Motor neuron (in vitro differentiated cells): Measurements from ENCODE around the gene BAG1. TPM values are rescaled to one million over a fixed set of nuclear protein-coding genes. Genes with fewer than 3 reads are reported as not detected.

Experiments
- ATAC-seq, 8 experiments: fragments of 200-7000 bp; cut with Tn5 transposase; replicated peaks in 6 of 8; 2 replicates each; pipeline ENCODE4 v1.8.0; 2021; ENCODE audit warnings: mild to moderate bottlenecking in 8 of 8, moderate library complexity in 8 of 8
- H3K27ac ChIP-seq, 2 donors: fragments of 250-450 bp; sonication (Bioruptor Pico); 2 replicates each; pipeline ENCODE4 v1.9.0; 2021; ENCODE audit warnings: antibody characterized with exemption in 2 of 2, mild to moderate bottlenecking in 2 of 2, moderate library complexity in 1 of 2
- H3K4me1 ChIP-seq, 2 donors: fragments of 250-450 bp; sonication (Bioruptor Pico); replicated peaks in 1 of 2; 2 replicates each; pipeline ENCODE4 v1.6.1; 2021; ENCODE audit warnings: antibody characterized with exemption in 2 of 2, mild to moderate bottlenecking in 2 of 2, moderate library complexity in 1 of 2
- H3K4me3 ChIP-seq, 5 donors: fragments of 250-450 bp; sonication (Bioruptor Pico); 2 replicates each; pipeline ENCODE4 v1.9.0; 2021; ENCODE audit warnings: antibody characterized with exemption in 5 of 5, mild to moderate bottlenecking in 5 of 5, moderate library complexity in 4 of 5
- WGBS, 10 experiments: fragments of 450-650 bp; shearing (Covaris generic); methylation state at CpG; one replicate each; pipeline ENCODE4 v1.0.0; 2022; 5-methylcytosine and 5-hydroxymethylcytosine counted together
- in situ Hi-C, 9 experiments: fragments of 400-800 bp; cut with MboI; loops; one replicate each; pipeline ENCODE4 v1.15.0; 2021; ENCODE audit warnings: low sequenced_read_pairs in 9 of 9, low pct_unique_long_range_greater_than_20kb in 2 of 9; ENCODE audit not compliant: unreplicated experiment in 9 of 9
- total RNA-seq, 8 experiments: library from RNA; unstranded; fragments of 300-600 nt; gene quantifications; 2 replicates each; pipeline versions ENCODE4 v1.2.3 to v1.2.4, GENCODE V29; 2022

Gene BAG1
- total RNA-seq, 8 experiments from 2014 or later, result 26.7 to 139 (median 52.3) TPM

DNA sequence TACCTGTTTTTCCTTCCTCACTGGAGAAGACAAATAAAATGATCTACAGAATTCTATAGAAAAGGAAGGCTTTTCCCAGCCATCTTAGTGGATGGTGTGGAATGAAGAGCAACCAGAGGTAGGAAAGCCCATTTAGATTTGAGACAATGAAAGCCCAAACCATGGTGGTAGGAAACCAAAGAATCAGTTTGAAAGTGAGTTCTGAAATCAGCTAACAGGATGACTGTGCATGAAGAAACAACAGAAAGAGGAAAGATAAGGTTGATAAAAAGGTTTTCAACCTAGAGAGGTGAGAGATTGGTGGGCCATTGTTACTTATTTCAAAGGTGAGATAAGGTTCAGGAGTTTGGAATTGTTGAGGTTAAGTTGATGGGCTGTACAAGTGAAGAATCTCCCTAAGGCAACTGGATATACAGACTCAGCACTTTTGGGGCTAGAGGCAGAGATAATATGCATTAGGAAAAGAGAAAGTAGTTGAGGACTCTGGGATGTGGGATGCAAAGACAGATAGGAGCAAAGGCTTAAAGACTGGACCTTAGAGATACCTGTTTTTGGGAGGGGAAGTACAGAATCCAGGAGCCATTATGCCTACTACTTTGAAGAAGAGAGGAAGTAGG is 2.8 kb upstream of the BAG1 start:
- Histone ChIP-seq H3K4me1 (peaks cover 6 to 11% of the 10 kb centered on the region in 2 donors), H3K4me3 (no peak overlapping the region), H3K27ac (no peak overlapping the region)
- no peak for ATAC-seq
- in situ Hi-C loops, result no loop called here

- Histone ChIP-seq H3K4me1 (peaks cover 6 to 11% of the 10 kb centered on the region in 2 donors), H3K27ac (peak overlapping the region; percentile 32 to 72), H3K4me3 (peak overlapping the region; percentile 52 to 97 (median 64))
- in situ Hi-C loops, result no loop called here
- no peak for ATAC-seq
- 0 to 80% (median 9%) methylated on average over 1 to 8 of the region's 13 CpGs; no CpG with 5 or more reads in 3 of the 10 experiments for WGBS, 10 experiments
Observed at GRCh38 chr9:33265211-33265865, 830 bp upstream of the BAG1 start.

GRCh38 chr9:33264003-33264472 is 470 bp downstream of the BAG1 start:
- in situ Hi-C loops, result no loop called here
- peak overlapping the region; percentile 2 to 6 for H3K27ac ChIP-seq
- peaks cover 6 to 11% of the 10 kb centered on the region in 2 donors for H3K4me1 ChIP-seq
- WGBS, 10 experiments, result 0 to 2% (median 0%) methylated on average over 1 to 9 of the region's 37 CpGs; no CpG with 5 or more reads in 3 of the 10 experiments
- ATAC-seq, result peak; percentile 3 to 31 (median 18)
- peak overlapping the region; percentile 52 to 97 (median 64) for H3K4me3 ChIP-seq

- H3K4me3 ChIP-seq, result peak overlapping the region; percentile 52 to 97 (median 64)
- H3K27ac ChIP-seq, result no peak overlapping the region
- in situ Hi-C loops, result no loop called here
- H3K4me1 ChIP-seq, result peaks cover 6 to 11% of the 10 kb centered on the region in 2 donors
- ATAC-seq, result peak in 7 of 8 experiments; percentile 0 to 9 (median 4)
- 0 to 17% (median 0%) methylated on average over 1 to 18 of the region's 25 CpGs; no CpG with 5 or more reads in 2 of the 10 experiments for WGBS, 10 experiments
Observed at GRCh38 chr9:33263131-33264002, 1.1 kb downstream of the BAG1 start.

GRCh38 chr9:33260372-33260771 is 4.1 kb downstream of the BAG1 start:
- in situ Hi-C loops, result no loop called here
- Histone ChIP-seq H3K4me1 (peaks cover 0 to 5% of the 10 kb centered on the region in 2 donors), H3K4me3 (no peak overlapping the region), H3K27ac (no peak overlapping the region)
- ATAC-seq, result no peak
- WGBS, 10 experiments, result 27 to 100% (median 87%) methylated on average over 1 of the region's 1 CpG; no CpG with 5 or more reads in 4 of the 10 experiments

DNA sequence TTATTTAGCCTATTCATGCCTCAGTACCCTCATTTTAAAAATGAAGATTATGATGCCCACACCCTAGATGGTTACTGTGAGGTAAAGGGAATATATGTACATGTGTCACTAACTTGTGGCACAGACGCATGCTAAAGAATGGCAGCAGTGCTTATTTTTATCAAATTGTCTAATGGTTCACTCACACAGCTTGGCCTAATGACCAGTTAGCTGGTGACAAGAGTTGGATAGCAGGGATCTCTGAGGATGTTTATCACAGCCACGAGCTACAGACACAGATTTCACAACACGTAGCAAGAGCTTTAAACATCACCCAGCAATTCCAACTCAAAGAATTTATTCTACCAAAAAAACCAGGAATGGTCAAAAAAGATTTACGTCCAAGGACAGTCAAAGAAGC is 7.2 kb downstream of the BAG1 start:
- no peak overlapping the region for H3K4me3 ChIP-seq
- no peak for ATAC-seq
- no peaks in the 10 kb centered on the region for H3K4me1 ChIP-seq
- in situ Hi-C loops, result no loop called here
- WGBS, 10 experiments, result 75 to 100% (median 99%) methylated on average over 1 to 4 of the region's 4 CpGs
- no peak overlapping the region for H3K27ac ChIP-seq

GRCh38 chr9:33256236-33256635 is 8.3 kb downstream of the BAG1 start:
- ATAC-seq, result no peak
- in situ Hi-C loops, result no loop called here
- no peak overlapping the region for H3K27ac ChIP-seq
- H3K4me1 ChIP-seq, result no peaks in the 10 kb centered on the region
- 81 to 100% (median 100%) methylated on average over 1 to 2 of the region's 2 CpGs; no CpG with 5 or more reads in 5 of the 10 experiments for WGBS, 10 experiments
- no peak overlapping the region for H3K4me3 ChIP-seq

GRCh38 chr9:33255471-33255870 is 9.0 kb downstream of the BAG1 start:
- no peak overlapping the region for H3K4me3 ChIP-seq
- no peak overlapping the region for H3K27ac ChIP-seq
- no peak for ATAC-seq
- no peaks in the 10 kb centered on the region for H3K4me1 ChIP-seq
- in situ Hi-C loops, result no loop called here
- WGBS, 10 experiments, result 50 to 100% (median 86%) methylated on average over 1 to 4 of the region's 4 CpGs; no CpG with 5 or more reads in 1 of the 10 experiments

DNA sequence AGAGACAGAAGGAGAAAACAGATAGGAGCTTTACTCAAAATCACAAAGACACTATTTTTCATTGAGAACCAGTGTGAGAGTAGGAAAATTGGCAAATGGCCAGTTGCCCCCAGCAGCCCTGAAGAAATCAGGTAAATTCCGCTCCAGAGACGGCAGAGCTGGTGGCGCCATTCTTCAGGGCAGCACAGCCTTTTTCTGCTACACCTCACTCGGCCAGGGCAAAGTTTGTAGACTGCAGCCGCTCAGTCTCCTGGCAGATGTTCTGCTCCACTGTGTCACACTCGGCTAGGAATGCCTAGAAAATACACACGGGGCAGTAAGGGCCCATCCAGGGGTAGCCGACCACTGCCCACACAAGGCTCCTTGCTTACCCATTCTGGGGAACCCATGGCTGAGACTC is 9.5 kb downstream of the BAG1 start:
- in situ Hi-C loops, result no loop called here
- Histone ChIP-seq H3K4me1 (no peaks in the 10 kb centered on the region), H3K4me3 (no peak overlapping the region), H3K27ac (no peak overlapping the region)
- 60 to 100% (median 98%) methylated on average over 1 to 7 of the region's 8 CpGs; no CpG with 5 or more reads in 4 of the 10 experiments for WGBS, 10 experiments
- no peak for ATAC-seq

- 93 to 100% (median 100%) methylated on average over 1 to 3 of the region's 4 CpGs; no CpG with 5 or more reads in 4 of the 10 experiments for WGBS, 10 experiments
- in situ Hi-C loops, result no loop called here
- ATAC-seq, result no peak
- H3K27ac ChIP-seq, result no peak overlapping the region
- H3K4me1 ChIP-seq, result no peaks in the 10 kb centered on the region
- H3K4me3 ChIP-seq, result no peak overlapping the region
Observed at GRCh38 chr9:33254211-33254610, 10.3 kb downstream of the BAG1 start.

- peak in 5 of 8 experiments; percentile 37 to 85 (median 68) for ATAC-seq
- H3K4me1 ChIP-seq, result no peaks in the 10 kb centered on the region
- in situ Hi-C loops, result no loop called here
- H3K27ac ChIP-seq, result no peak overlapping the region
- WGBS, 10 experiments, result 0 to 100% (median 50%) methylated on average over 1 of the region's 1 CpG; no CpG with 5 or more reads in 5 of the 10 experiments
- no peak overlapping the region for H3K4me3 ChIP-seq
Observed at GRCh38 chr9:33250458-33250995, 14.0 kb downstream of the BAG1 start.

DNA sequence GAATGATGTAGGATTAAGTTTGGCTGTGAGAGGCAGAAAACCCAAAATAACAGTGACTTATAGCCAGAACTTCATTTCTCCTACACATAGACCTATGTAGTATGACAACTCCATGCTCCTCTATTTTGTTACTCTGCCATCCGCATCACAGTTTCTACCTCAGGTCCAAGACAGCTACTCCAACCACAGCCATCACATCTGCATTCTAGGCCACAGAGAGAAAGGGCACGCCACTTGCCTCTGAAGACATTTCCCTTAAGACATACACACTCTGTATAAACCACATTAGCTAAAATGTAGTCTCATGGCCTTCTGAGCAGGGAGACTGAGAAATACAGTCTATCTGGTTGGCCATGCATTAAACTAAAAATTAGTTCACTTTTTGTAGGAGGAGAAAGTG is 14.5 kb downstream of the BAG1 start:
- no peaks in the 10 kb centered on the region for H3K4me1 ChIP-seq
- in situ Hi-C loops, result loop anchor here in 1 of 9 experiments (25.0 kb wide), 1 partner anchor 163 kb away; the partner anchor contains the start of gene SMU1
- H3K4me3 ChIP-seq, result no peak overlapping the region
- no peak overlapping the region for H3K27ac ChIP-seq
- no peak for ATAC-seq
- 88 to 100% (median 100%) methylated on average over 1 to 2 of the region's 2 CpGs; no CpG with 5 or more reads in 5 of the 10 experiments for WGBS, 10 experiments
